ENCODE data around the gene PTPRM.

Gene PTPRM

GRCh38 chr18:8319798-8320489, 752.8 kb downstream of the PTPRM start:
- no peaks in the 10 kb centered on the region for H3K9me3 ChIP-seq (ENCODE audit: insufficient read depth, low read length, severe bottlenecking)
- TF ChIP-seq, protein P1, sequence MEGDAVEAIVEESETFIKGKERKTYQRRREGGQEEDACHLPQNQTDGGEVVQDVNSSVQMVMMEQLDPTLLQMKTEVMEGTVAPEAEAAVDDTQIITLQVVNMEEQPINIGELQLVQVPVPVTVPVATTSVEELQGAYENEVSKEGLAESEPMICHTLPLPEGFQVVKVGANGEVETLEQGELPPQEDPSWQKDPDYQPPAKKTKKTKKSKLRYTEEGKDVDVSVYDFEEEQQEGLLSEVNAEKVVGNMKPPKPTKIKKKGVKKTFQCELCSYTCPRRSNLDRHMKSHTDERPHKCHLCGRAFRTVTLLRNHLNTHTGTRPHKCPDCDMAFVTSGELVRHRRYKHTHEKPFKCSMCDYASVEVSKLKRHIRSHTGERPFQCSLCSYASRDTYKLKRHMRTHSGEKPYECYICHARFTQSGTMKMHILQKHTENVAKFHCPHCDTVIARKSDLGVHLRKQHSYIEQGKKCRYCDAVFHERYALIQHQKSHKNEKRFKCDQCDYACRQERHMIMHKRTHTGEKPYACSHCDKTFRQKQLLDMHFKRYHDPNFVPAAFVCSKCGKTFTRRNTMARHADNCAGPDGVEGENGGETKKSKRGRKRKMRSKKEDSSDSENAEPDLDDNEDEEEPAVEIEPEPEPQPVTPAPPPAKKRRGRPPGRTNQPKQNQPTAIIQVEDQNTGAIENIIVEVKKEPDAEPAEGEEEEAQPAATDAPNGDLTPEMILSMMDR (IDR thresholded peaks at IDR 0.05; ENCODE audit: borderline replicate concordance, extremely low read depth, low read length, poor library complexity, severe bottlenecking) = no peak
- no peak for TF ChIP-seq EZH2 (IDR thresholded peaks at IDR 0.05; ENCODE audit: borderline replicate concordance, low read depth, low read length, severe bottlenecking)
- no peak overlapping the region for H3K27ac ChIP-seq (ENCODE audit: low read length)
- H3K4me2 ChIP-seq (ENCODE audit: insufficient read depth, low read length) = no peak overlapping the region
- H3K4me3 ChIP-seq (ENCODE audit: low read depth in 1 of 2, low read length in 2 of 2) = no peak overlapping the region
- no peaks in the 10 kb centered on the region for H4K20me1 ChIP-seq (ENCODE audit: insufficient read depth, low read length)
- ATAC-seq (ENCODE audit: insufficient read depth, low read depth) (no peak), DNase-seq (no peak)
- no peaks in the 10 kb centered on the region for H3K4me1 ChIP-seq (ENCODE audit: insufficient read depth, low read length)
- no peaks in the 10 kb centered on the region for H3K27me3 ChIP-seq (ENCODE audit: insufficient read depth, low read length, poor library complexity)
- H2AFZ ChIP-seq (ENCODE audit: low read depth, low read length) = no peak overlapping the region
- no peaks in the 10 kb centered on the region for H3K79me2 ChIP-seq (ENCODE audit: insufficient read depth, low read length)
- H3K9ac ChIP-seq (ENCODE audit: low read depth, low read length) = no peak overlapping the region
- H3K36me3 ChIP-seq (ENCODE audit: insufficient read depth, low read length) = no peaks in the 10 kb centered on the region

DNA sequence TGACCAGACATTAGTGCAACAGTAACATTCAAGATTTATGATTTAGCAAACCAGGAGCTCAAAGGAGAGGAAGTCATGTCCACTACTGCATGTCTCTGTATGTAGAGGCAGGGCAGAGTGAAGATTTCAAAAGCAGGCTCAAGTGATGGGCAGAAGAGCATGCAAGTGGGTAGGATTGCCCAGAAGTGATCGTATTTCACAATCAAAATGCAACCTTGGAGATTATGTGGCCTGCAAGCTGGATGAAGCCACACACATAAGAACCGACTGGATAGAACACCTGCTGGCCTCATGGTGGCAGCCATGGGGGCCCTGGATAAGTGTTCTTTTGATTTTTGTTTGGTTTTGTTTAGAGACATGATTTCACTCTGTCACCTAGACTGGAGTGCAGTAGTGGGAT, 755.4 kb downstream of the PTPRM start:
- Histone ChIP-seq H3K36me3 (ENCODE audit: insufficient read depth, low read length) (no peaks in the 10 kb centered on the region), H3K4me1 (ENCODE audit: insufficient read depth, low read length) (no peaks in the 10 kb centered on the region), H3K4me2 (ENCODE audit: insufficient read depth, low read length) (no peak overlapping the region), H3K79me2 (ENCODE audit: insufficient read depth, low read length) (no peaks in the 10 kb centered on the region), H3K27ac (ENCODE audit: low read length) (no peak overlapping the region), H3K27me3 (ENCODE audit: insufficient read depth, low read length, poor library complexity) (no peaks in the 10 kb centered on the region), H3K4me3 (ENCODE audit: low read depth in 1 of 2, low read length in 2 of 2) (no peak overlapping the region), H2AFZ (ENCODE audit: low read depth, low read length) (no peak overlapping the region), H3K9ac (ENCODE audit: low read depth, low read length) (no peak overlapping the region), H3K9me3 (ENCODE audit: insufficient read depth, low read length, severe bottlenecking) (no peaks in the 10 kb centered on the region), H4K20me1 (ENCODE audit: insufficient read depth, low read length) (no peaks in the 10 kb centered on the region)
- TF ChIP-seq, protein P1 (IDR thresholded peaks at IDR 0.05; ENCODE audit: borderline replicate concordance, extremely low read depth, low read length, poor library complexity, severe bottlenecking) = no peak
- no peak for TF ChIP-seq EZH2 (IDR thresholded peaks at IDR 0.05; ENCODE audit: borderline replicate concordance, low read depth, low read length, severe bottlenecking)
- no peak for ATAC-seq (ENCODE audit: insufficient read depth, low read depth)
- no peak for DNase-seq

GRCh38 chr18:8324343-8325065, 757.4 kb downstream of the PTPRM start:
- Histone ChIP-seq H3K9ac (ENCODE audit: low read depth, low read length) (no peak overlapping the region), H3K4me3 (ENCODE audit: low read depth in 1 of 2, low read length in 2 of 2) (no peak overlapping the region), H3K4me1 (ENCODE audit: insufficient read depth, low read length) (no peaks in the 10 kb centered on the region), H3K4me2 (ENCODE audit: insufficient read depth, low read length) (no peak overlapping the region), H3K27me3 (ENCODE audit: insufficient read depth, low read length, poor library complexity) (no peaks in the 10 kb centered on the region), H4K20me1 (ENCODE audit: insufficient read depth, low read length) (no peaks in the 10 kb centered on the region), H3K27ac (ENCODE audit: low read length) (no peak overlapping the region), H3K9me3 (ENCODE audit: insufficient read depth, low read length, severe bottlenecking) (no peaks in the 10 kb centered on the region), H2AFZ (ENCODE audit: low read depth, low read length) (no peak overlapping the region), H3K36me3 (ENCODE audit: insufficient read depth, low read length) (no peaks in the 10 kb centered on the region), H3K79me2 (ENCODE audit: insufficient read depth, low read length) (no peaks in the 10 kb centered on the region)
- TF ChIP-seq EZH2 (IDR thresholded peaks at IDR 0.05; ENCODE audit: borderline replicate concordance, low read depth, low read length, severe bottlenecking) = no peak
- TF ChIP-seq, protein P1 (IDR thresholded peaks at IDR 0.05; ENCODE audit: borderline replicate concordance, extremely low read depth, low read length, poor library complexity, severe bottlenecking) = no peak
- DNase-seq (no peak), ATAC-seq (ENCODE audit: insufficient read depth, low read depth) (no peak)

All from DND-41 (cell line).